HCT116 (cell line): ENCODE data around the gene MYH10. TPM values are rescaled to one million over a fixed set of nuclear protein-coding genes. Genes with fewer than 3 reads are reported as not detected.

Source experiments
- CBX3 ChIP-seq: IDR thresholded peaks from 2 replicates; pipeline ENCODE4 v1.6.1; 2012; ENCODE audit warnings: low read depth
- FOSL1 ChIP-seq: IDR thresholded peaks from 2 replicates; pipeline ENCODE4 v1.6.1; 2012; ENCODE audit warnings: low read depth
- JUND ChIP-seq: IDR thresholded peaks from 2 replicates; pipeline ENCODE4 v1.6.1; 2012
- RAD21 ChIP-seq: IDR thresholded peaks from 2 replicates; pipeline ENCODE4 v1.6.1; 2012; ENCODE audit warnings: low read depth, mild to moderate bottlenecking
- SIN3A ChIP-seq: IDR thresholded peaks from 2 replicates; pipeline ENCODE4 v1.6.1; 2012; ENCODE audit warnings: low read depth
- SP1 ChIP-seq: IDR thresholded peaks from 2 replicates; pipeline ENCODE4 v1.6.1; 2012; ENCODE audit warnings: low read depth
- ZNF274 ChIP-seq: fragments of 200-500 bp; sonication (Bioruptor generic); IDR thresholded peaks from 2 replicates; pipeline ENCODE4 v1.6.1; 2014; ENCODE audit warnings: mild to moderate bottlenecking, low read depth, low read length, inconsistent platforms
- total RNA-seq: library from RNA; stranded (reverse); gene quantifications from one replicate; pipeline ENCODE4 v1.2.1, GENCODE V29; 2021; ENCODE audit not compliant: unreplicated experiment
- TF ChIP-seq, protein P1 (sequence below): IDR thresholded peaks from 2 replicates; pipeline ENCODE4 v1.6.1; 2012; ENCODE audit warnings: low read depth
- TF ChIP-seq, protein P2 (sequence below), 3 experiments: fragments of 200-600 bp in 1 of 3; sonication (generic) in 1 of 3; IDR thresholded peaks in 2 of 3; conservative IDR thresholded peaks in 1 of 3; 2 replicates each; pipeline ENCODE4 v1.5.1; 2012 to 2017; ENCODE audit warnings: low read depth in 2 of 3, low read length in 2 of 3, antibody characterized with exemption in 1 of 3, borderline replicate concordance in 1 of 3, control low read depth in 1 of 3, mild to moderate bottlenecking in 1 of 3, mixed read lengths in 1 of 3, mixed run types in 1 of 3, moderate library complexity in 1 of 3; ENCODE audit not compliant: insufficient read depth in 1 of 3
- TF ChIP-seq, protein P3 (sequence below): IDR thresholded peaks from 2 replicates; pipeline ENCODE4 v1.6.1; 2012
- TF ChIP-seq, protein P4 (sequence below): IDR thresholded peaks from 2 replicates; pipeline ENCODE4 v1.6.1; 2012

MYH10 gene
- total RNA-seq, 1 experiment from 2014 or later, result 39.2 TPM

DNA sequence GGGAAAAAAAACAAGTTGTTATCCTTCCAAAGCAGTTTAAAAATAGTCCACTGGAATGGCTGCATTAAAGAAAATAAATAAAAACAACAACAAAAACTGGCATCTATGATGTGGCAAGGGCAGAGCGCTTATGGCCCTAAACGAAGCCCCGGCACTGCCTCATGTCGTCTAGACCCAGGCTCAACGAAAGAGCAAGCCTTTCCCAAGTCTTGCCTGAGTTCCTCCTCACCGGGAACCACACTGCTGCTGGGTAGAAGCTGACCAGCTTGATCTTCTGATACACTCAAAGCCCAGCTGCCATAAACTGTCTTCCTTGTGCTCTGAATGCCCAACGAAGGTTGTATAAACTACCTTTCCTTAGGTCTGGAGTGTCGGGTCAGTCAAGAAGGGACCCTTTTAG is 157.9 kb downstream of the MYH10 start (continued):
- TF ChIP-seq, protein P1, sequence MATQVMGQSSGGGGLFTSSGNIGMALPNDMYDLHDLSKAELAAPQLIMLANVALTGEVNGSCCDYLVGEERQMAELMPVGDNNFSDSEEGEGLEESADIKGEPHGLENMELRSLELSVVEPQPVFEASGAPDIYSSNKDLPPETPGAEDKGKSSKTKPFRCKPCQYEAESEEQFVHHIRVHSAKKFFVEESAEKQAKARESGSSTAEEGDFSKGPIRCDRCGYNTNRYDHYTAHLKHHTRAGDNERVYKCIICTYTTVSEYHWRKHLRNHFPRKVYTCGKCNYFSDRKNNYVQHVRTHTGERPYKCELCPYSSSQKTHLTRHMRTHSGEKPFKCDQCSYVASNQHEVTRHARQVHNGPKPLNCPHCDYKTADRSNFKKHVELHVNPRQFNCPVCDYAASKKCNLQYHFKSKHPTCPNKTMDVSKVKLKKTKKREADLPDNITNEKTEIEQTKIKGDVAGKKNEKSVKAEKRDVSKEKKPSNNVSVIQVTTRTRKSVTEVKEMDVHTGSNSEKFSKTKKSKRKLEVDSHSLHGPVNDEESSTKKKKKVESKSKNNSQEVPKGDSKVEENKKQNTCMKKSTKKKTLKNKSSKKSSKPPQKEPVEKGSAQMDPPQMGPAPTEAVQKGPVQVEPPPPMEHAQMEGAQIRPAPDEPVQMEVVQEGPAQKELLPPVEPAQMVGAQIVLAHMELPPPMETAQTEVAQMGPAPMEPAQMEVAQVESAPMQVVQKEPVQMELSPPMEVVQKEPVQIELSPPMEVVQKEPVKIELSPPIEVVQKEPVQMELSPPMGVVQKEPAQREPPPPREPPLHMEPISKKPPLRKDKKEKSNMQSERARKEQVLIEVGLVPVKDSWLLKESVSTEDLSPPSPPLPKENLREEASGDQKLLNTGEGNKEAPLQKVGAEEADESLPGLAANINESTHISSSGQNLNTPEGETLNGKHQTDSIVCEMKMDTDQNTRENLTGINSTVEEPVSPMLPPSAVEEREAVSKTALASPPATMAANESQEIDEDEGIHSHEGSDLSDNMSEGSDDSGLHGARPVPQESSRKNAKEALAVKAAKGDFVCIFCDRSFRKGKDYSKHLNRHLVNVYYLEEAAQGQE, result no peak
- TF ChIP-seq ZNF274 (no peak), SIN3A (no peak), FOSL1 (no peak), CBX3 (no peak), RAD21 (no peak), JUND (no peak), SP1 (no peak)
- TF ChIP-seq, protein P2, sequence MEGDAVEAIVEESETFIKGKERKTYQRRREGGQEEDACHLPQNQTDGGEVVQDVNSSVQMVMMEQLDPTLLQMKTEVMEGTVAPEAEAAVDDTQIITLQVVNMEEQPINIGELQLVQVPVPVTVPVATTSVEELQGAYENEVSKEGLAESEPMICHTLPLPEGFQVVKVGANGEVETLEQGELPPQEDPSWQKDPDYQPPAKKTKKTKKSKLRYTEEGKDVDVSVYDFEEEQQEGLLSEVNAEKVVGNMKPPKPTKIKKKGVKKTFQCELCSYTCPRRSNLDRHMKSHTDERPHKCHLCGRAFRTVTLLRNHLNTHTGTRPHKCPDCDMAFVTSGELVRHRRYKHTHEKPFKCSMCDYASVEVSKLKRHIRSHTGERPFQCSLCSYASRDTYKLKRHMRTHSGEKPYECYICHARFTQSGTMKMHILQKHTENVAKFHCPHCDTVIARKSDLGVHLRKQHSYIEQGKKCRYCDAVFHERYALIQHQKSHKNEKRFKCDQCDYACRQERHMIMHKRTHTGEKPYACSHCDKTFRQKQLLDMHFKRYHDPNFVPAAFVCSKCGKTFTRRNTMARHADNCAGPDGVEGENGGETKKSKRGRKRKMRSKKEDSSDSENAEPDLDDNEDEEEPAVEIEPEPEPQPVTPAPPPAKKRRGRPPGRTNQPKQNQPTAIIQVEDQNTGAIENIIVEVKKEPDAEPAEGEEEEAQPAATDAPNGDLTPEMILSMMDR (IDR thresholded peaks at IDR 0.05 in 2 of 3, conservative IDR thresholded peaks at IDR 0.05 in 1 of 3; ENCODE audit: borderline replicate concordance in 1 of 3, insufficient read depth in 1 of 3, low read depth in 2 of 3, low read length in 2 of 3), result no peak
- TF ChIP-seq, protein P3, sequence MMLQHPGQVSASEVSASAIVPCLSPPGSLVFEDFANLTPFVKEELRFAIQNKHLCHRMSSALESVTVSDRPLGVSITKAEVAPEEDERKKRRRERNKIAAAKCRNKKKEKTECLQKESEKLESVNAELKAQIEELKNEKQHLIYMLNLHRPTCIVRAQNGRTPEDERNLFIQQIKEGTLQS, result no peak
- TF ChIP-seq, protein P4, sequence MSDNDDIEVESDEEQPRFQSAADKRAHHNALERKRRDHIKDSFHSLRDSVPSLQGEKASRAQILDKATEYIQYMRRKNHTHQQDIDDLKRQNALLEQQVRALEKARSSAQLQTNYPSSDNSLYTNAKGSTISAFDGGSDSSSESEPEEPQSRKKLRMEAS, result no peak
